Suprapubic skin (tissue), 4 donors: ENCODE measurements around the gene ACSF2. TPM values are rescaled to one million over a fixed set of nuclear protein-coding genes. Genes with fewer than 3 reads are reported as not detected.

Source experiments
- DNase-seq, 2 donors: peaks; one replicate each; pipeline ENCODE4 v3.0.0-alpha.2; 2019; ENCODE audit warnings: low spot score in 2 of 2
- H3K27ac ChIP-seq: fragments of 200-600 bp; sonication (generic); one replicate; pipeline ENCODE4 v1.5.1; 2019
- H3K27me3 ChIP-seq: fragments of 200-600 bp; sonication (generic); one replicate; pipeline ENCODE4 v1.5.1; 2019
- H3K36me3 ChIP-seq: fragments of 200-600 bp; sonication (generic); one replicate; pipeline ENCODE4 v1.5.1; 2019
- H3K4me1 ChIP-seq: fragments of 200-600 bp; sonication (generic); one replicate; pipeline ENCODE4 v1.5.1; 2019
- H3K4me3 ChIP-seq: fragments of 200-600 bp; sonication (generic); one replicate; pipeline ENCODE4 v1.5.1; 2019; ENCODE audit warnings: mild to moderate bottlenecking
- H3K9me3 ChIP-seq: fragments of 200-600 bp; sonication (generic); one replicate; pipeline ENCODE4 v1.5.1; 2019
- CTCF ChIP-seq, 2 donors: fragments of 200-600 bp in 1 of 2; fragments of 450-650 bp in 1 of 2; sonication (generic) in 1 of 2; IDR thresholded peaks; one replicate each; pipeline ENCODE4 v1.5.1; 2016 to 2019; ENCODE audit warnings: antibody characterized with exemption in 2 of 2, mild to moderate bottlenecking in 1 of 2, moderate library complexity in 1 of 2
- EP300 ChIP-seq: sonication (generic); formaldehyde crosslinking; IDR thresholded peaks from one replicate; pipeline ENCODE4 v1.6.1; 2017; ENCODE audit warnings: antibody characterized with exemption
- POLR2A ChIP-seq, 2 donors: fragments of 450-650 bp; IDR thresholded peaks; one replicate each; pipeline ENCODE4 v1.6.1; 2017; ENCODE audit warnings: antibody characterized with exemption in 2 of 2, mild to moderate bottlenecking in 2 of 2, moderate library complexity in 2 of 2
- POLR2AphosphoS5 ChIP-seq, 3 donors: sonication (generic); formaldehyde crosslinking; IDR thresholded peaks; one replicate each; pipeline ENCODE4 v1.6.1; 2017; ENCODE audit warnings: antibody characterized with exemption in 3 of 3
- WGBS: methylation state at CpG from one replicate; pipeline ENCODE4 v1.1.5; 2018; 5-methylcytosine and 5-hydroxymethylcytosine counted together
- total RNA-seq, 4 donors: library from RNA; depleted of rRNA; stranded (reverse); fragments of >200 nt; gene quantifications; one replicate each; pipeline ENCODE4 v1.1.0, GENCODE V29; 2016

ACSF2 gene
- total RNA-seq, 4 donors from 2014 or later: 61.2 to 164 (median 69.8) TPM

GRCh38 chr17:50467114-50467854 lies 41.3 kb downstream of the ACSF2 start:
- no peak overlapping the region for H3K4me3 ChIP-seq
- no peaks in the 10 kb centered on the region for H3K27me3 ChIP-seq
- TF ChIP-seq POLR2A (IDR thresholded peaks at IDR 0.05) (no peak), CTCF (IDR thresholded peaks at IDR 0.05) (no peak), POLR2AphosphoS5 (IDR thresholded peaks at IDR 0.05) (no peak), EP300 (no peak)
- 86% methylated on average over 5 of the region's 7 CpGs for WGBS
- peaks cover 25% of the 10 kb centered on the region for H3K36me3 ChIP-seq
- H3K9me3 ChIP-seq: no peaks in the 10 kb centered on the region
- DNase-seq: no peak
- no peak overlapping the region for H3K27ac ChIP-seq
- H3K4me1 ChIP-seq: peaks cover 32% of the 10 kb centered on the region

- TF ChIP-seq CTCF (IDR thresholded peaks at IDR 0.05) (no peak), POLR2A (IDR thresholded peaks at IDR 0.05) (no peak), POLR2AphosphoS5 (IDR thresholded peaks at IDR 0.05) (no peak), EP300 (no peak)
- H3K4me1 ChIP-seq: peaks cover 32% of the 10 kb centered on the region
- no peaks in the 10 kb centered on the region for H3K9me3 ChIP-seq
- WGBS: 80% methylated on average over 4 of the region's 13 CpGs
- no peak overlapping the region for H3K27ac ChIP-seq
- DNase-seq: no peak
- no peaks in the 10 kb centered on the region for H3K27me3 ChIP-seq
- H3K4me3 ChIP-seq: no peak overlapping the region
- H3K36me3 ChIP-seq: peaks cover 25% of the 10 kb centered on the region
Observed at GRCh38 chr17:50467855-50468303, 41.9 kb downstream of the ACSF2 start.

GRCh38 chr17:50468304-50469207 lies 42.5 kb downstream of the ACSF2 start, which contains the start of gene CHAD:
CHAD (minus strand) TSS chr17:50468880; CDS start chr17:50468813, 67 bp downstream.
- DNase-seq: no peak
- TF ChIP-seq POLR2A (IDR thresholded peaks at IDR 0.05) (no peak), CTCF (IDR thresholded peaks at IDR 0.05) (no peak), POLR2AphosphoS5 (IDR thresholded peaks at IDR 0.05) (no peak), EP300 (no peak)
- 34% methylated on average over 30 of the region's 71 CpGs for WGBS
- Histone ChIP-seq H3K4me1 (peaks cover 32% of the 10 kb centered on the region), H3K27ac (no peak within 1 kb of the TSS), H3K27me3 (no peaks in the 10 kb centered on the region), H3K4me3 (peak within 1 kb of the TSS; percentile 46), H3K9me3 (no peaks in the 10 kb centered on the region), H3K36me3 (peaks cover 25% of the 10 kb centered on the region)

GRCh38 chr17:50469208-50469605 lies 43.2 kb downstream of the ACSF2 start:
- Histone ChIP-seq H3K36me3 (peaks cover 31% of the 10 kb centered on the region), H3K4me3 (peak overlapping the region; percentile 46), H3K4me1 (peaks cover 32% of the 10 kb centered on the region), H3K9me3 (no peaks in the 10 kb centered on the region), H3K27ac (no peak overlapping the region), H3K27me3 (no peaks in the 10 kb centered on the region)
- no peak for TF ChIP-seq EP300
- no peak for TF ChIP-seq POLR2AphosphoS5 (IDR thresholded peaks at IDR 0.05)
- no peak for TF ChIP-seq POLR2A (IDR thresholded peaks at IDR 0.05)
- no peak for TF ChIP-seq CTCF (IDR thresholded peaks at IDR 0.05)
- 23% methylated on average over 34 of the region's 37 CpGs for WGBS
- no peak for DNase-seq
